ENCODE results near the gene CD300LB.

Gene CD300LB

GRCh38 chr17:74543891-74544760 is 12.9 kb upstream of the CD300LB start:
- in situ Hi-C loops (cut with MboI; ENCODE audit: low sequenced_read_pairs) = no loop called here
- DNase-seq (ENCODE audit: low spot score in 2 of 2) = no peak
- Histone ChIP-seq H3K36me3 (replicated peaks) (no peaks in the 10 kb centered on the region), H3K4me3 (no peak overlapping the region), H3K27me3 (ENCODE audit: low read depth) (no peaks in the 10 kb centered on the region), H3K9me3 (no peaks in the 10 kb centered on the region), H3K4me1 (no peaks in the 10 kb centered on the region)

- Histone ChIP-seq H3K4me3 (no peak overlapping the region), H3K4me1 (no peaks in the 10 kb centered on the region), H3K36me3 (replicated peaks) (no peaks in the 10 kb centered on the region), H3K27me3 (ENCODE audit: low read depth) (no peaks in the 10 kb centered on the region), H3K9me3 (no peaks in the 10 kb centered on the region)
- DNase-seq (ENCODE audit: low spot score in 2 of 2) = no peak
- in situ Hi-C loops (cut with MboI; ENCODE audit: low sequenced_read_pairs) = no loop called here
Measured at GRCh38 chr17:74543406-74543805, 12.1 kb upstream of the CD300LB start.

- in situ Hi-C loops (cut with MboI; ENCODE audit: low sequenced_read_pairs) = no loop called here
- Histone ChIP-seq H3K4me3 (no peak overlapping the region), H3K36me3 (replicated peaks) (no peaks in the 10 kb centered on the region), H3K4me1 (no peaks in the 10 kb centered on the region), H3K27me3 (ENCODE audit: low read depth) (no peaks in the 10 kb centered on the region), H3K9me3 (no peaks in the 10 kb centered on the region)
- no peak for DNase-seq (ENCODE audit: low spot score in 2 of 2)
Measured at GRCh38 chr17:74542727-74543383, 11.6 kb upstream of the CD300LB start.

- Histone ChIP-seq H3K36me3 (replicated peaks) (no peaks in the 10 kb centered on the region), H3K4me1 (no peaks in the 10 kb centered on the region), H3K4me3 (no peak overlapping the region), H3K27me3 (ENCODE audit: low read depth) (no peaks in the 10 kb centered on the region), H3K9me3 (no peaks in the 10 kb centered on the region)
- in situ Hi-C loops (cut with MboI; ENCODE audit: low sequenced_read_pairs) = no loop called here
- no peak for DNase-seq (ENCODE audit: low spot score in 2 of 2)
Measured at GRCh38 chr17:74542166-74542565, 10.9 kb upstream of the CD300LB start.

GRCh38 chr17:74541176-74542111 is 10.2 kb upstream of the CD300LB start:
- in situ Hi-C loops (cut with MboI; ENCODE audit: low sequenced_read_pairs) = no loop called here
- H3K9me3 ChIP-seq = peaks cover 2% of the 10 kb centered on the region; the same call in 1 of the 2 replicates
- no peak overlapping the region for H3K4me3 ChIP-seq
- H3K4me1 ChIP-seq = no peaks in the 10 kb centered on the region
- no peak for DNase-seq (ENCODE audit: low spot score in 2 of 2)
- H3K27me3 ChIP-seq (ENCODE audit: low read depth) = no peaks in the 10 kb centered on the region
- H3K36me3 ChIP-seq (replicated peaks) = no peaks in the 10 kb centered on the region

GRCh38 chr17:74539281-74539820 is 8.1 kb upstream of the CD300LB start:
- H3K4me1 ChIP-seq = no peaks in the 10 kb centered on the region
- no peaks in the 10 kb centered on the region for H3K27me3 ChIP-seq (ENCODE audit: low read depth)
- in situ Hi-C loops (cut with MboI; ENCODE audit: low sequenced_read_pairs) = no loop called here
- no peaks in the 10 kb centered on the region for H3K36me3 ChIP-seq (replicated peaks)
- no peak for DNase-seq (ENCODE audit: low spot score in 2 of 2)
- no peak overlapping the region for H3K4me3 ChIP-seq
- peaks cover 2% of the 10 kb centered on the region; the same call in 1 of the 2 replicates for H3K9me3 ChIP-seq

- Histone ChIP-seq H3K9me3 (peaks cover 2% of the 10 kb centered on the region; the same call in 1 of the 2 replicates), H3K36me3 (replicated peaks) (no peaks in the 10 kb centered on the region), H3K4me3 (no peak overlapping the region), H3K27me3 (ENCODE audit: low read depth) (no peaks in the 10 kb centered on the region), H3K4me1 (no peaks in the 10 kb centered on the region)
- DNase-seq (ENCODE audit: low spot score in 2 of 2) = no peak
- in situ Hi-C loops (cut with MboI; ENCODE audit: low sequenced_read_pairs) = no loop called here
Measured at GRCh38 chr17:74536890-74537289, 5.6 kb upstream of the CD300LB start.

- DNase-seq (ENCODE audit: low spot score in 2 of 2) = peak; percentile 63 to 74
- in situ Hi-C loops (cut with MboI; ENCODE audit: low sequenced_read_pairs) = no loop called here
- no peaks in the 10 kb centered on the region for H3K27me3 ChIP-seq (ENCODE audit: low read depth)
- H3K4me3 ChIP-seq = peak overlapping the region; percentile 23
- no peaks in the 10 kb centered on the region for H3K36me3 ChIP-seq (replicated peaks)
- H3K9me3 ChIP-seq = peaks cover 2% of the 10 kb centered on the region; the same call in 1 of the 2 replicates
- H3K4me1 ChIP-seq = no peaks in the 10 kb centered on the region
Measured at GRCh38 chr17:74532115-74532514, 840 bp upstream of the CD300LB start.

- no peaks in the 10 kb centered on the region for H3K36me3 ChIP-seq (replicated peaks)
- H3K27me3 ChIP-seq (ENCODE audit: low read depth) = no peaks in the 10 kb centered on the region
- DNase-seq (ENCODE audit: low spot score in 2 of 2) = no peak
- H3K4me3 ChIP-seq = no peak overlapping the region
- H3K4me1 ChIP-seq = no peaks in the 10 kb centered on the region
- in situ Hi-C loops (cut with MboI; ENCODE audit: low sequenced_read_pairs) = no loop called here
- no peaks in the 10 kb centered on the region for H3K9me3 ChIP-seq
Measured at GRCh38 chr17:74530831-74531150, 484 bp downstream of the CD300LB start.

GRCh38 chr17:74529243-74529642 is 2.0 kb downstream of the CD300LB start:
- no peak for DNase-seq (ENCODE audit: low spot score in 2 of 2)
- no peaks in the 10 kb centered on the region for H3K9me3 ChIP-seq
- H3K4me3 ChIP-seq = no peak overlapping the region
- no peaks in the 10 kb centered on the region for H3K36me3 ChIP-seq (replicated peaks)
- in situ Hi-C loops (cut with MboI; ENCODE audit: low sequenced_read_pairs) = no loop called here
- H3K4me1 ChIP-seq = no peaks in the 10 kb centered on the region
- H3K27me3 ChIP-seq (ENCODE audit: low read depth) = no peaks in the 10 kb centered on the region

GRCh38 chr17:74528491-74529199 is 2.6 kb downstream of the CD300LB start:
- no peak for DNase-seq (ENCODE audit: low spot score in 2 of 2)

GRCh38 chr17:74527756-74528155 is 3.5 kb downstream of the CD300LB start:
- in situ Hi-C loops (cut with MboI; ENCODE audit: low sequenced_read_pairs) = no loop called here
- Histone ChIP-seq H3K27me3 (ENCODE audit: low read depth) (no peaks in the 10 kb centered on the region), H3K9me3 (no peaks in the 10 kb centered on the region), H3K4me1 (no peaks in the 10 kb centered on the region), H3K4me3 (no peak overlapping the region), H3K36me3 (replicated peaks) (no peaks in the 10 kb centered on the region)
- DNase-seq (ENCODE audit: low spot score in 2 of 2) = no peak

More at GRCh38 chr17:74528491-74529199, 2.6 kb downstream of the CD300LB start:
- H3K27me3 ChIP-seq (ENCODE audit: low read depth) = no peaks in the 10 kb centered on the region
- no peaks in the 10 kb centered on the region for H3K4me1 ChIP-seq
- in situ Hi-C loops (cut with MboI; ENCODE audit: low sequenced_read_pairs) = no loop called here
- H3K4me3 ChIP-seq = no peak overlapping the region
- no peaks in the 10 kb centered on the region for H3K36me3 ChIP-seq (replicated peaks)
- H3K9me3 ChIP-seq = no peaks in the 10 kb centered on the region

- no peaks in the 10 kb centered on the region for H3K9me3 ChIP-seq
- no peak for DNase-seq (ENCODE audit: low spot score in 2 of 2)
- in situ Hi-C loops (cut with MboI; ENCODE audit: low sequenced_read_pairs) = no loop called here
Measured at GRCh38 chr17:74527081-74527480, 4.2 kb downstream of the CD300LB start.

More at GRCh38 chr17:74527081-74527480, 4.2 kb downstream of the CD300LB start:
- no peaks in the 10 kb centered on the region for H3K4me1 ChIP-seq
- no peaks in the 10 kb centered on the region for H3K27me3 ChIP-seq (ENCODE audit: low read depth)
- no peak overlapping the region for H3K4me3 ChIP-seq
- no peaks in the 10 kb centered on the region for H3K36me3 ChIP-seq (replicated peaks)

Data from HAP-1 (cell line).